ENCODE results near the gene LMBRD1. TPM values are rescaled to one million over a fixed set of nuclear protein-coding genes. Genes with fewer than 3 reads are reported as not detected.

Gene LMBRD1
- total RNA-seq, 1 experiment from 2014 or later, result 26.9 TPM

DNA sequence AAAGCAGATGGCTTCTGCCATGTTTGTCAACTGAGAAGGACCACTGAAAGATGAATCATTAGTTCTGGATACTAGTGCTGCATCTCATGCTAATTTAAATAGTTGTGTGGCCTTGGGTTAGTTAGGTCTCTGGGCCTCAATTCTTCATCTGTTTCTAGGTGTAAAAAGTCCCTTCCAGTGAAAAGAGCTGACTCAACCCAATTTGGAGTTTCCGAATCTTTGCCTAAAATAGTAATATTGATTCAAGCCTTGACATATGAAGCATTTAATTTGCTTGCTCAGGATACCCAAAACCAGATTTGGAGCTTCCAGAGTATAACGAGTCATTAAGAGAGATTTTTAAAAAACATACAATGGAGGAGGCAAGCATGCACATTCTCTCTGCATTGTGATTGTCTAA is 163.9 kb downstream of the LMBRD1 start:
- no peak for DNase-seq (ENCODE audit: low spot score)

DNA sequence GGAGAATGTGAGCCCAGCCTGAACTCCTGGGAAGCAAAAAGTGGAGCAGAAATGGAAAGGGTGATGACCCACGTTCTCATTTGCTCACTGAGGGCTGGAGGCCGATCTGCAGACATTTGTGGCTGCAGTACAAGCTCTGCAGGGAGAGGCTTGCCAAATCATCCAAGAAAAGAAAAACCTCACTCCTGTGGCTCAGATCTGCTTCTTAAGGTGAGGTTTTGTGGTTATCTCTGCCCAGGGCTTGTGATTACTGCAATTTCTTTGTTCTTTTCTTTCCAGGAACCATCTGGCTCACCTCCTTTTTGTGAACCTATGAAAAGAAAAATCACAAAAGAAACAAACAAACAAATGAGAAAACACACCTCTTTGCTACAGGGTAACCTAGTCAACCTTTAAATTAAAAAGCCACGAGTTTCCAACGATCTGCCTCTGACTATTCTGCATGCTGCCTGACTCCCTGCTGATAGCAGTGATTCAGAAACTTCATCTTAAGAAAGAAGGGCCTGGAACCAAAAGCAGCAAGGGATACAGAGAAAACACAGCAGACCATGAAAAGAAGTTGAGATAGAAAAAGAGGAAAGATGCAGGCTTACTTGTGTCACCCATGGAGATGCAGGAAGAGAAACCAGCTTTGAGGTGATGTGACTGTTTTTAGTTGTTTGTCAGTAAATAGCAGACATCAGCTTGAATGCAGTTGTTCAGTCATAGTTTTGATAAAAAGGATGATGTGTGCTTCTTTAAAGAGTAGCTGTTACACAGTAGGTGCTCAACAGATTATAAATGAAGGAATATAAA is 165.1 kb downstream of the LMBRD1 start:
- no peak for DNase-seq (ENCODE audit: low spot score)

DNA sequence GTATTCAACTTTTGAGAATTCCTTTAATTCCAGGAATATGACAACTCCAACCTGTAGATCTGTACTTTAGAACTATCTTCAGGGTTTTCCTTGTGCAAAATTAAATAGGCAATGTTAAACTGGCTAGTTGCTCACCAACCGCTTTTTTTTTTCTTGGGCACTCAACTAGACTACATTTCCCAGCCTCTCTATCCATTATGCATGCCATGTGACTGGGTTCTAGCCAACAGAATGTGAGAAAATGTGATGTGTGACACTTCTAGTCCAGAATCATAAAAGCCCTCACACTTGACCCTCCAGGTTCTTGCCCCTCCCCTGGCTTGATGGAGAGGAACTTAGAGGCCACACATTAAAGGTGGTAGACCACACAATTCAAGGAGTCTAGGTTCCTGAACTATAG is 166.0 kb downstream of the LMBRD1 start:
- no peak for DNase-seq (ENCODE audit: low spot score)

DNA sequence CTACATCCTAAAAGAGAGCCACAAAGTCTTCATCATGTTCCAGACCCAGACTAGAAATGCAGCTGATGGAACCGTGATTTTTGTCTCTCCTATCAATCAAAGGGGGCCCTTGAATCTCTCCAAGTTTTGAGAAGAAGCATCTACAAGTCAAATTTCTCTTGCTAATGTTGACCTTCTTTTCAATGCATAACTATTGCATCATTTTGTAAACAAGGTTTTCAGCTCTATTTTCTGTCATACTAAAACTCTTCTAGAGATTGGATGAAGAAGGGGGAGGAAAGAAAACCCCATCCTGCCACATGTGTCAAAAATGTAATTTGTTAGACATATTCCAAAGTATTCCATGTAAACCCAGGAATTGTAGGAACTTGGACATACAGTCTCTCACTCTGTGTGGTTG is 169.2 kb downstream of the LMBRD1 start:
- no peak for DNase-seq (ENCODE audit: low spot score)

DNA sequence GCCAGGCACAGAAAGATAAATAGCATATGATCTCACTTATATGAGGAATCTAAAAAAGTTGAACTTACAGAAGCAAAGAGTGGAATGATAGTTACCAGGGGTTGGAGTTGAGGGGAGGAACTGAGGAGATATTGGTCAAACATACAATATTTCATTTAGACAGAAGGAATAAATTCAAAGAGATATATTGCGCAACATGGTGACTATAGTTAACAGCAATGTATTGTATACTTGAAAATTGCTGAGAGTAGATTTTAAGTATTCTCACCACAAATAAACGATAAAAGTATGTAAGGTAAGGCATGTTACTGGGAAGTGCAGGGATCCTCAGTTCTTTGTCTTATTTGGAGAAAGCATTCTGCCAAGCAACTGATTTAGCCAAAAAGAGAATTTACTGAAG is 171.9 kb downstream of the LMBRD1 start:
- DNase-seq (ENCODE audit: low spot score), result no peak

Other genes starting within 250 kb of the LMBRD1 start
- gene COL19A1, start 69.5 kb upstream of the LMBRD1 start, total RNA-seq (2014; rRNA removed; shearing (Covaris generic)), result not detected in 2 replicates

Data from A172 (cell line).